Ovary (tissue), 3 donors: ENCODE results near the gene DRC1.

ENCODE experiments used
- POLR2A ChIP-seq: fragments of 450-650 bp; IDR thresholded peaks from one replicate; pipeline ENCODE4 v1.6.1; 2017; ENCODE audit warnings: antibody characterized with exemption, mild to moderate bottlenecking, moderate library complexity
- TF ChIP-seq, protein P1 (sequence below), 3 donors: fragments of 450-650 bp in 2 of 3; fragments of 200-600 bp in 1 of 3; IDR thresholded peaks; one replicate each; pipeline versions ENCODE4 v1.5.1 to v1.8.0; 2016 to 2022; ENCODE audit warnings: antibody characterized with exemption in 3 of 3, mild to moderate bottlenecking in 1 of 3
- donor health status: DM: no; HTN: no; CAD: no.

- TF ChIP-seq POLR2A = no peak
- TF ChIP-seq, protein P1, sequence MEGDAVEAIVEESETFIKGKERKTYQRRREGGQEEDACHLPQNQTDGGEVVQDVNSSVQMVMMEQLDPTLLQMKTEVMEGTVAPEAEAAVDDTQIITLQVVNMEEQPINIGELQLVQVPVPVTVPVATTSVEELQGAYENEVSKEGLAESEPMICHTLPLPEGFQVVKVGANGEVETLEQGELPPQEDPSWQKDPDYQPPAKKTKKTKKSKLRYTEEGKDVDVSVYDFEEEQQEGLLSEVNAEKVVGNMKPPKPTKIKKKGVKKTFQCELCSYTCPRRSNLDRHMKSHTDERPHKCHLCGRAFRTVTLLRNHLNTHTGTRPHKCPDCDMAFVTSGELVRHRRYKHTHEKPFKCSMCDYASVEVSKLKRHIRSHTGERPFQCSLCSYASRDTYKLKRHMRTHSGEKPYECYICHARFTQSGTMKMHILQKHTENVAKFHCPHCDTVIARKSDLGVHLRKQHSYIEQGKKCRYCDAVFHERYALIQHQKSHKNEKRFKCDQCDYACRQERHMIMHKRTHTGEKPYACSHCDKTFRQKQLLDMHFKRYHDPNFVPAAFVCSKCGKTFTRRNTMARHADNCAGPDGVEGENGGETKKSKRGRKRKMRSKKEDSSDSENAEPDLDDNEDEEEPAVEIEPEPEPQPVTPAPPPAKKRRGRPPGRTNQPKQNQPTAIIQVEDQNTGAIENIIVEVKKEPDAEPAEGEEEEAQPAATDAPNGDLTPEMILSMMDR (IDR thresholded peaks at IDR 0.05) = no peak
Measured at GRCh38 chr2:26463244-26464192, 61.8 kb downstream of the DRC1 start.
